Muscle of arm (tissue), 12 donors: ENCODE data around the gene SEBOX. TPM values are rescaled to one million over a fixed set of nuclear protein-coding genes. Genes with fewer than 3 reads are reported as not detected.

Experiments
- DNase-seq: peaks from one replicate; pipeline ENCODE4 v3.0.0-alpha.2; 2013
- polyA plus RNA-seq, 12 donors: library from polyadenylated mRNA; unstranded; fragments of 120-200 nt; gene quantifications; one replicate each; pipeline ENCODE4 v1.2.1, GENCODE V29; 2013; ENCODE audit not compliant: insufficient read length in 12 of 12

Gene SEBOX
- polyA plus RNA-seq, 12 donors, result not detected

DNA sequence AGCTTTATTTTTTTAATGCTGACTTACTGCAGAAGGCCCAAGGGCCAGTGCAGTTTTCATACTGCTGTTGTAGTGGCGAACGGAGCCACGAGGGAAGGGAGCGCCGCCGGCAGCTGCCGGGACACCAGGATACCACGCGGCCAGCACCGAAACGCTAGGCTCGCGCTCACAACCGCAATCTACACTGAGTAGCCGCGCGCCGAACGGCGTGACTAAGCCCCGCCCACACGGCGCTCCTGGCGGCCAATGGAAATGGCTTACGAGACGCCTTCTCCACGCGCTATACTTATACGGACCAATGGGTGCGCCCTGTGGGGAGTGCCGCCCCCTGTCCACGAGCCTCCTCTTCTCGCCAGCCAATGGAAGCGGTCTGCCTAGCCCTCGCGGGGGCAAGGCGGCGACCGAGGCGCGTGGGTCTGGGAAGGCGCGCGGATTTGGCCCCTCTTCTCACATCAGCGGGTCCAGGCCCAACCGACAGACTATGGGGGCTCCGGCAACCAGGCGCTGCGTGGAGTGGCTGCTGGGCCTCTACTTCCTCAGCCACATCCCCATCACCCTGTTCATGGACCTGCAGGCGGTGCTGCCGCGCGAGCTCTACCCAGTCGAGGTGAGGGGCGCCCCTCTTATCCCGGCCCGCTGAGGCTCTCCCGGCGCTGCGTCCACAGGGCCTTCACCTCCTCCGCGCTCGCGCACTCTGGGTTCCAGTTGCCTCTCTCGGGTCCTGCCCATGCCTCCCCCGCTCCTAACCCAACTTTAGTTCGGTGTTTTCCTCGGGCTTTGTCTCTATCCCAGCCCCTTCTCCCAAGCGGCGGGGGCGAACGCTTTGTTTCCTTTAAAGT lies 46.0 kb downstream of the SEBOX start, which contains the start of gene TMEM97:
Gene TMEM97, plus strand, starts transcription at position 442 of the 839 bp plus-strand sequence. Its CDS starts 40 bp downstream, at position 482.
- DNase-seq, result peak; percentile 97

- DNase-seq, result no peak
These were observed 46.8 kb downstream of the SEBOX start for GRCh38 chr17:28317966-28318758.

DNA sequence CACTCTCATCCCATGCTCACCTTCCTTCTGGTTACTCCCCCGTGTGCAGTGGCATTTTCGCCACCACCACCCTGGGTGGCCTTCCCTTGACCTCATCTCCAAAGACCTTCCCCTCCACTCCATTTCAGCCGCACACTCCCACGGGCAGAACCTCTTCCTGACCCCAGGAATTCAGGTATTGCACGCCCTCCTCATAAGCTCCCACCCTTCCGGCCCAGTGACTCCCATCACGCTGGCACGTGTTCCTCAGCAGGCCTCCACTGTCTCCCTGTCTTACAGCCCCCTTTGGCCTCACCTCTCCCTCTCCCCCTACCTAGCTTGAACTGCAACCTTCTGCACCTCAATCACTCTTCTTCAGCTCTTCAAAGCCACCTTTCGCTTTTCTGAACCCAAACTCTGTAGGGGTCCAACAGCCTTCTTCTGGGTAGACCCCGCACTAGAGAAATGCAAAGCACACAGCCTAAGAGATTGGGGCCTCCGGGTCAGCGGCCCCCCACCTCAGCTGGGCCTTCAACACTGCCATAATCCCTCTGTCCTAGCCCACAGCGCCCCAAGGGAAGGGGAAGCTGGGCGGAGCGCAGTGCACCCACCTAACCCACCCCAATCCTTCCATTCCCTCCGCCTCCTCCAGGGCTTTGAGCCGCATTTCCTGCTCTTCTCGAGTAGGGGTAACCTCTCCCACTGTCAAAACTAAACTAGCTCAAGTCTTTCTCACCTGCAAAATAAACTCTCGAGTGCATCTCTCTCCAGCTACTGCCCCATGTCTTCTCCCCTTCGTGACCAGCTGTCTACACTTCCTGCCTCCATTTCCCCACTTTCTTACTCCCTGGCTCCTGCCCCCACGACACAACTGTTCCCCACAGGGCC lies 47.7 kb downstream of the SEBOX start:
- DNase-seq, result no peak

- DNase-seq, result no peak
These were observed 48.9 kb downstream of the SEBOX start for GRCh38 chr17:28315846-28316705.

- DNase-seq, result no peak
These were observed 51.2 kb downstream of the SEBOX start for GRCh38 chr17:28313841-28314240.

Other genes starting within 250 kb of the SEBOX start
- 10 to 100 TPM in 11 of 12 donors, not detected in 1; 14.9 to 50.2 (median 21.7) TPM for gene TMEM97, start 46.0 kb downstream of the SEBOX start, polyA plus RNA-seq
- 10 to 100 TPM in 11 of 12 donors, not detected in 1; 20.2 to 74.8 (median 37.7) TPM for gene IFT20, start 29.7 kb downstream of the SEBOX start, polyA plus RNA-seq
- gene TNFAIP1, start 29.4 kb downstream of the SEBOX start, polyA plus RNA-seq, result 10 to 100 TPM in 11 of 12 donors, not detected in 1; 28.3 to 40.3 (median 32.2) TPM
- gene POLDIP2, start 7.7 kb downstream of the SEBOX start, polyA plus RNA-seq, result 10 to 100 TPM in 11 of 12 donors, not detected in 1; 30.2 to 63.0 (median 57.6) TPM
- 10 to 100 TPM in 1 of 12 donors, 1 to 10 TPM in 2, under 1 TPM in 7, not detected in 2; 0.34 to 13.8 (median 0.63) TPM for gene VTN, start 5.1 kb upstream of the SEBOX start, polyA plus RNA-seq
- gene SARM1, start 6.5 kb upstream of the SEBOX start, polyA plus RNA-seq, result 10 to 100 TPM in 1 of 12 donors, 1 to 10 TPM in 10, not detected in 1; 4.3 to 21.5 (median 5.4) TPM
- gene SLC46A1, start 41.0 kb upstream of the SEBOX start, polyA plus RNA-seq, result 10 to 100 TPM in 3 of 12 donors, 1 to 10 TPM in 8, not detected in 1; 6.3 to 10.2 (median 9.0) TPM
- 10 to 100 TPM in 1 of 12 donors, under 1 TPM in 1, not detected in 10; 0.12 to 18.2 TPM for gene SLC13A2, start 108.4 kb upstream of the SEBOX start, polyA plus RNA-seq
- gene FOXN1, start 141.1 kb upstream of the SEBOX start, polyA plus RNA-seq, result 10 to 100 TPM in 1 of 12 donors, 1 to 10 TPM in 2, under 1 TPM in 1, not detected in 8; 0.13 to 10.7 (median 2.1) TPM
- 10 to 100 TPM in 11 of 12 donors, not detected in 1; 10.0 to 35.2 (median 14.3) TPM for gene UNC119, start 187.4 kb upstream of the SEBOX start, polyA plus RNA-seq
- 10 to 100 TPM in 11 of 12 donors, not detected in 1; 35.5 to 66.0 (median 45.0) TPM for gene PIGS, start 206.3 kb upstream of the SEBOX start, polyA plus RNA-seq
- gene ALDOC, start 211.7 kb upstream of the SEBOX start, polyA plus RNA-seq, result 1 to 10 TPM in 9 of 12 donors, under 1 TPM in 1, not detected in 2; 0.85 to 7.5 (median 2.1) TPM
- 10 to 100 TPM in 11 of 12 donors, not detected in 1; 13.4 to 40.4 (median 20.9) TPM for gene SPAG5, start 233.8 kb upstream of the SEBOX start, polyA plus RNA-seq
- 10 to 100 TPM in 9 of 12 donors, 1 to 10 TPM in 2, not detected in 1; 8.0 to 32.5 (median 16.8) TPM for gene RSKR, start 249.0 kb upstream of the SEBOX start, polyA plus RNA-seq